DMS153 treated with DMSO at 0.1 percent for 48 hours (cell line): ENCODE data around the gene MRPS34.

ENCODE experiments used
- DNase-seq: peaks from one replicate; lab custom pipeline; 2025; ENCODE audit not compliant: unreplicated experiment; lab: John Stamatoyannopoulos, UW

Gene MRPS34

DNA sequence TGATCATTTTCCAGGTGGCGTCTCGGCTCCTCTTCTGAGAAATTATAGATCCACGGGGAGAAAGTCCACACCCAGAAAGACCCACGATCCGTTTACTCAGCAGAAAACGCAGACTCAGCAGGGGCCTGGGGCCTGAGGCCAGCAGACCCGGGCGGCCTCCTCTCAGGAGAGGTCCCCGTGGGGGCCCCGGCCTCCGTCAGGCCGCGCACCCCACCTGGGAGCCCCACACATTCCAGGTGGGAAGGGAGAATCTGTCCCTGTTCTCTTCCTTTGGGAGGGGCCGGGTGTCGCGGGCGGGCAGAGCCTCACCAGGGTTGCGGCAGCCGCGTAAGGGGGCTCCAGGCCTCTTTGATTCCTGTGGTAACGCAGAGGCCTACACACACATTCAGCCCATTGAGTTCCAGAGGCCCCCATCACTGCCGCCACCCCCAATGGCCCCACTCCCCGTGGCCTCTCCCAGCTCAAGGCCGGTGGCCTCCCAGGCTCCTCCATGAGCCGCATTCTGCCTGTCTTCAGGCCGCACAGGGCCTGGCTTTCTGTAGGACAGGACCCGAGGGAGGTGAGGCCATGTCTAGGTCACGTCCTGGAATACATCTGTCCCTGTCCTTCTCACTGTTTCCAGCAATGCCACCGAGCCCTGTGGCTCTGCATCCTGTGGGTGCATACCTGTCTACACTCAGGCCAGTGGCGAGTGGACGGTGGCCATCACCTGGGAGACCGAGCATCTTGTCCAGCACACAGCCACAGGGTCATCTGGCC, 22.2 kb upstream of the MRPS34 start:
- no peak for DNase-seq

DNA sequence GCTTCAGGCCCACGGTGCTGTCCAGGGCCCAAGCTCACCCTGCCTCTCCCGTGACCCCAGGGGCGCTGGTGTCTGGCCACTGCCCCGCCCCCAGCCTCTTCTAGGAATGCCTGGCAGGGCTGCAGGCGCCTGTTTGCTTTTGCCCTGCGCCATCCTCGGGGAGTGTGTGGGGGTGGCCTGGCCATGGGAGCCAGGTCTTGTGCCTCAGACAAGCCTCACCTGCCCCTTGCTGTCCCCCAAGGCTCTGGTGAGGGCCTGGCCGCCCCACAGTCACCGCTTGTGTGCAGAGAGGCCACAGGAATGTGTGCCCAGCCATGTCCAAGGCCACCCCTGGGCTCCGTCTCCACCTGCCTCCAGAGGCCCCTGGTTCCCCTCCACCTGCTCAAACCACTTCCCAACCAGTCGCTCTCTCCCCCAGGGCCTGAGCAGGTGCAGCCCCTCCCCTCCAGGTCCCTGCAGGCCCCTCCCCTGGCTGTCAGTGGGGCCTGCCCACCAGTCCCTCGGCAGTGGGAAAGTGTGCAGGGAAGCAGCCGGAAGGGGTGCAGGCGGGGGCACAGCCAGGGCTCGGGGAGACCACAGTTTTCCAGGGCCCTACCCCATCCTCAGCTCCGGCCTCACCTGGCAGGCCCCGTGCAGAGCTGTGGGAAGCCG, 21.4 kb upstream of the MRPS34 start:
- no peak for DNase-seq

DNA sequence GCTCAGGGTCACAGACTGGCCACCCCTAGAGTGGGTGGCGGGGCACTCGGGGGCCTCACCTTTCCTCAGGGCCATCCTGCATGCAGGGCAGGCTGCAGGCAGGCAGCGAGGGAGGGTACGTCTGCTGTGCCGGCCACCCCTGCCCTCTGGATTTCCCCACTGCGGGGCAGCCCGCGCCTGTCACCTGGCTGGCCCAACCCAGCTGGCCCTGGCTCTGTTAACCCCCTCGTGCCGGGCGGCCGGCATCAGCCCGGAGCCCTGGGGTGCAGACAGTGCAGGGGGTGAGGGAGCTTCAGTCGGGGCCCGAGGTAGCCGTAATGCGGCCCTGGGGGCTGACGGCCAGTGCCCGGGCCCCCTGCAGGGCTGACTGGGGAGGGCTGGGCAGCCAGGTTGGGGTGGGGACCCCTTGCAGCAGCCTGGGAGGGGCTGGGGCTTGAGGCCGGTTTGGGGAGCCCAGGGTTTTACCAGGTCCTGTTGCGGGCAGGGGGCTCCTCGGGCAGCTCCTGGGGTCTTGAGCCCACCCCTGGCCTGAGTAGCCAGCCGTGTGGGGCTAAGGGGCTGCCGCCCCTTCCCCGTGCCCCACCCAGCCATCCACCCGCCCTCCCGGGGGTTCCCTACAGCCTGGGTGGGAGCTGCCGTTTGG, 20.8 kb upstream of the MRPS34 start, which contains the start of gene IGFALS:
Gene IGFALS (minus strand): TSS at position 128 of the 643 bp plus-strand sequence. CDS start 53 bp downstream, at position 75.
- DNase-seq, result no peak

DNA sequence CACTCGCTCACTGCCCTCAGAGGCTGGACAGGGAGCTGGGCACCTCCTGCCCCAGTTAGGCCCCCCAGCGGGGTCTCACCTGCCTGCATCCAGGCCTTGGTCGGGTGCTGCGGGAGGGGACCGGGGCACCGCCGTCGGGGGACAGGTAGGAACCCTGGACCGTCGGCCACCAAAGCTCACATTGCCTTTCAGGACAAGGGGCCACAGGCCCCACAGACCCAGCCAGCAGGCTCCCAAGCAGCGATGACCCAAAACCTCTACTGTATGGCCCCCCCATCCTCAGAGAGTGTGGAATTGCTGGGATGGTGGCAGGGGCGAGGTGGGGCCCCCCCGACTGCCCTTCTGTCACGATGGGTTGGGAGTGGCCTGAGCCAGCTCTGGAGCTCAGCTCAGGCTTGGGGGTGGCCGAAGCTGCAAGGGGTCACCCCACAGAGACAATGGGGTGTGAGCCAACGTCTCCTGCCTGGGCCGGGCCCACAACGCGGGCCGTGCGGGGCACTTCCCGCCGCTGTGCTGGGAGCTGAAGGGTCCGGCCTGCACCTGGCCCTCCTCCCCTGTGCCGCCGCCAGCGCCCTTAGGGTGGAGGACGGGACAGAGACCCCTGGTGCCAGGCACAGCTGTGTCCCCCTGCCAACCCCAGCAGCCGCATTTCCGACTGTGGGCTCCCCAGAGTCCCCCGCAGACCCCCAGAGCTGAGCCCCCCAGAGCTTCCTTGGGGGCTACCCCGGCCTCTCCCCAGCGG, 20.1 kb upstream of the MRPS34 start:
- DNase-seq, result no peak

DNA sequence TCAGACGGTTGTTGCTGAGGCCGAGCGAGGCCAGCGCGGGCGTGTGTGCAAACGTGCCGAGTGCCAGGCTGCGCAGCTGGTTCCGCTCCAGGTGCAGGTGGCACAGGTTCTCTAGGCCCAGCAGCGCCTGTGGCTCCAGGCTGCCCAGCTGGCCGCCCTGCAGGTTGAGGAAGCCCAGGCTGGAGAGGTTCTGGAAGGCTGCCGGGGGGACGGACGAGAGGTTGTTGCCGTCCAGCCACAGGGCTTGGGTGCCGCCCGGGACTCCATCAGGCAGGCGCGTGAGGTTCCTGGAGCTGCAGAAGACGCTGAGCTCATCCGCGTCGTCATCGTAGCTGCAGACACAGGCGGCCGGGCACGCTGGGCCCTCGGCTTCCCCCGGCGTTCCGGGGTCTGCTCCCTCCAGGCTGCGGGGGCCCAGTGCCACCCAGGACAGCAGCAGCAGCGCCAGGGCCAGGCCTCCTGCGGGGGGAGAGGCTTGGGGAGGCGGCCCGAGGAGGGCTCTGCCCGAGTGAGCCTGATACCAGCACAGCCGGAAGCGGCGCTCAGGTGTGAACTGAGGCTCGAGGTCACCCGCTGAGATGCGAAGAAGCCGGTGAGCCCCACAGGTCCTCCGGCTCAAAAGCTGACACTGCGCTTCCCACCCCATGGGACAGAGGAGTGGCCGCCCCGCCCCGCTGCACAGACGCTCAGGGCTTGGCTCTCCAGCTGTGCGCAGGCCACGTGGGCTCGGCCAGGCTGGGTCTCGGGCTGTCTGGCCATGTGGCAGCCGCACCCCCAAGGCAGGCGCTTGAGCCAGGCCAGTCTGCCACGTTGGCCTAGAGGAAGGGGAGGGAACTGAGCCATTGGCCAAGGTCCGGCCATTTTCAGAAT, 19.2 kb upstream of the MRPS34 start:
- no peak for DNase-seq

DNA sequence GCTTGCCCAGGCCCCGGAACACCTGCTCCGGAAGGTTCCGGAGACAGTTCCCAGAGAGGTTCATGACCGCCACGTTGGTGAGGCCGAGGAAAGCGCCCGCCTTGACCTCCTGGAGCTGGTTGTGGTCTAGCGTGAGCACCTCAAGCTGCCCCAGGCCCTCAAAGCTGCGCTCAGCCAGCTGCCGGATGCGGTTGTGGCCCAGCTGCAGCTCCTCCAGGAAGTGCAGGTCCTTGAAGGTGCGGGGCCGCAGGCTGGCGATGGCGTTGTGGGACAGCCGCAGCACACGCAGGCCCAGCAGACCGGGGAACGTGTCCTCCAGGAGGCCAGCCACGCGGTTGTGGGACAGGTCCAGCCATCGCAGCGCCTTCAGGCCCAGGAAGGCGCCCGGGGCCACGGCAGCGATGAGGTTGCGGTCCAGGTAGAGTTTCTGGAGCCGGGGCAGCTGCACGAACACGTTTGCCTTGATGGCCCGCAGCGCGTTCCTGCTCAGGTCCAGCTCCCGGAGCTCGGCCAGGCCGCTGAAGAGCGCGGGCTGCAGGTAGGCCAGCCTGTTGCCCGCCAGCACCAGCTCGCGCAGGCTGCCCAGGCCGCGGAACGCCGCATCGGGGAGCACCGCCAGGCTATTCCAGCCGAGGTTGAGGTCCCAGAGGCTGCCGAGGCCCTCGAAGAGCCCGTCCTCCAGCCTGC, 18.5 kb upstream of the MRPS34 start:
- DNase-seq, result no peak

DNA sequence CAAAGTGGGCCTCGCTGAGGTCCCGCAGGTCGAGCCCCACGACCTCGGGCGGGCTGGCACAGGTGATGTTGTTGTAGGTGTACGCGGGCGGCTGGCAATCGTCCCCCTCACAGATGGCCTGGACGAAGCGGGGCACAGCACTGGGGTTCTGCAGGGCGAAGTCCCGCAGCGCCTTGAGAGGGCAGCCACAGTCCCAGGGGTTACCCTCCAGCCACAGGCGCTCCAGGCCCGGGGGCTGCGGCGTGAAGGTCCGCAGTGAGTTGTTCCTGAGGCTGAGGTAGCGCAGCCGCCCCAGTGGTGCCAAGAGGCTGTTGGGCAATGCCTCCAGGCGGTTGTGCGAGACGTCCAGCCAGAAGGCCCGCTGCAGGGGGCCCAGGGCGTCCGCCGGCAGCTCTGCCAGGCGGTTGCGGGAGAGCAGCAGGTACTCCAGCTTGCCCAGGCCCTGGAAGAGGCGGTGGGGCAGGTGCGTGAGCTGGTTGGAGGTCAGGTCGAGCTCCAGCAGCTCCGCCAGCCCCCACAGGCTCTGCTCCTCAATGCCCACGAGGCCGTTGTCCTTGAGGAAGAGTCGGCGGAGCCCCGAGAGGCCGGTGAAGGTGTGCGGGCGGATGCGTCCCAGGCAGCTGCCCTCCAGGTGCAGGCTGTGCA, 17.8 kb upstream of the MRPS34 start:
- DNase-seq, result no peak

DNA sequence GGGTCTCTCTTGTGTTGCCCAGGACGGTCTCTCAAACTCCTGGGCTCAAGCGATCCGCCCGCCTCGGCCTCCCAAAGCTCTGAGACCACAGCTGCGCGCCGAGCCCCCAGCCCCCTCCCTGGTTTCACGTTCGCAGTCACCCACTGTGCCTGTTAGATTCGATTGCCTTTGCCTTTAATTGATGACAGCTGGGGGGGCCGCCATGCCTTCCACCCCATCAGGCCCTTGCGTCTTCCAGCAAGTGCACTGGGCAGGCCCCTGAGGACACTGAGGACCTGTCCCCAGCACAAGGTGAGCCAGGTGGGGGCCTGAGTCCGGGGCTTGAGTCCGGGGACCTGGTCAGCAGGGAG, 17.3 kb upstream of the MRPS34 start:
- DNase-seq, result no peak

DNA sequence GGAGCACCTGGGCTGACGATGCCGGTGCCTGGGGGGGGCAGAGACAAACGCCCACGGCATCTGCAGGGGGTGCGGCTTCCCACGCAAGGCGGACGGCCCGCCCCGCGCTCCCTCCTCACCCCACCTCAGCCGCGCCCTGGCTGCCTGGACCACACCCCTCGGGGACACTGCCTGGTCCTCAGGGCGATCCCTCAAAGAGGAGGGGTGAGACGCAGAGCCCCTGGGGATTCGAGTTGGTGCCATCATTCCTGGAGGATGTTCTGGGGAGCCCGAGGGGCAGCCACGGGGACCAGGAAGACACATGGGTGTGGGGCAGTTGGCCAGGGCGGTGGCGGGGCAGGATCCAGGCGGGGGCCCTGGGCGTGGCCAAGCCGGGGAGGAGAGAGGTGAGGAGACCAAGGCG, 16.7 kb upstream of the MRPS34 start:
- DNase-seq, result no peak

DNA sequence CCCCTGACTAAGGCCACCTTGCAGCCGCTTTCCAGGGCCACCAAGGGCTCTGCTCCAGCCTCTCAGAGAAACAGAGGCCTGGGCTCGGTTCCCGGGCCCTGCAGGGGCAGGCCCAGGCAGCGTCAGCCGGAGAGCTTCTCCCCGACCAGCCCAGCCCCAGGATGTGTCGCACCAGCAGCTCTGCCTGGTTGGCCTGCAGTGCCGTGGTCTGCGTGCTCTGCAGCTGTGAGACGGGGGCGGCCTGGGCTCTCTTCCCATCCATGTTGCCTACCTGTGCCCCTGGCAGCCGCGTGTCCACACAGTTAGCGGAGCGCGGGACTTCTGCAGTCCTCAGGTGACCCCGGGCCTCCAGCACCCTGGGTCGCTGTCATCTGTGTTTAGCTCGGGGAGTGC, 15.8 kb upstream of the MRPS34 start:
- DNase-seq, result no peak

DNA sequence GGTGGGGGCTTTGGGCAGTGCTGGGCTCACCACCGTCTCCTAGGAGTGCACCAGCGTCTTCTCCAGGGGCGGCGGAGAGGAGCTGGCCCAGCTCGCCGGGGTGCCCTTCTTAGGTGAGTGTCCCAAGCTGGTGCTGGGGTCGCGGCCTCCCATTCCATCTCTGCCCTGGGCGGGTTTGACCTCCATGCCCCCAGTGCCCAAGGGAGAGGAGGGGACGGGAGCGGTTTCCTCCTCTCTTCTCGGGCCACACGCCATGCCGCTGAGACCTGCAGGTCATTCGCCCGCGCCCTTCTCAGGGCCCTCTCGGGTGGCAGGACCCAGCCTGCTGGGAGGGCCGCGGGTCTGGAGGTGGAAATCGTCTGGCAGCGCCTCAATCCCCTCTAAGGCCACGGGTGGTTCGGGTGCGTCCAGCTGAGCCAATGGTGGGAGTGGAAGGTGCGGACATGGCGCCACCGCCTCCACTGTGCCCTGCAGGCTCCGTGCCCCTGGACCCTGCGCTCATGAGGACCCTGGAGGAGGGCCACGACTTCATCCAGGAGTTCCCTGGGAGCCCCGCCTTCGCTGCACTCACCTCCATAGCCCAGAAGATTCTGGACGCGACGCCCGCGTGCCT, 15.3 kb upstream of the MRPS34 start:
- DNase-seq, result no peak

DNA sequence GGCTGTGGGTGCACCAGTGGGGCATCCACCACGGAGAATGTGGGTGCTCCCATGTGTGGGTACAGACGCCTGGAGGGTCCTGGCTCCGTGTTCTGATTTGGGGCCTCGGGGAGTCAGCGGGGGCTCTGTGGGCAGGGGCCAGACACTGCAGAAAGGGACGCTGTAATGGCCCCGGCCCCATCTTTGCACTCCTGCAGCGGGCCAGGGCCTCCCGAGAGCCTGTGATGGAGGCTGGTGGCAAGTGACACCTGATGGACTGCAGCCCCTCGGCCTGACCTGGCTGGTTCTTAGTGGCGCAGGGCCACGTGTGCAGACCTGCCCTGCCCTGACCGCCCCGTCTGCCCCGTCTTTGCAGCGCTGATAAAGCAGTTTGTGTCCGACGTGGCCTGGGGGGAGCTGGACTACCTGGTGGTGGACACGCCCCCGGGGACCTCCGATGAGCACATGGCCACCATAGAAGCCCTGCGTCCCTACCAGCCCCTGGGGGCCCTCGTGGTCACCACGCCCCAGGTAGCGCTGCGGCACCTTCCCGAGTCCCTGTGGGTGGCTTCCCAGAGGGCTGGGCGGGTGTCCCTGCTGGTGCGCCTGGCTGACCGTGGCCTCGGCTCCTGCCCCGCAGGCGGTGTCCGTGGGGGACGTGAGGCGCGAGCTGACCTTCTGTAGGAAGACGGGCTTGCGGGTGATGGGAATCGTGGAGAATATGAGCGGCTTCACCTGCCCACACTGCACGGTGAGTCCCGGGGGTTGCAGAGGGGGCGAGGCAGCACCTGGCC, 14.6 kb upstream of the MRPS34 start:
- DNase-seq, result no peak

DNA sequence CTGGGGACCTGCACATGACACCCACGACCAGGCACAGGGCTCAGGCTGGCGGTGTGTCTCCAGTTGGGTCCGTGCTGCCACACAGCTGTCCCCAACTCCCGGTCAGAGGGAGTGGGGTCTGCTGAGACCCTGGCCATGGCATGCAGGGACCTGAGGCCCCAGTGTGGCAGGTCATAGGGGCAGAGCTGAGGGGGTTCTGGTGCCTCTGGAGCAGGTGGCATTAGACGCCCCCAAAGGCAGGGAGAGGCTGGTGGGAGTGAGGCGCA, 14.1 kb upstream of the MRPS34 start:
- DNase-seq, result no peak

DNA sequence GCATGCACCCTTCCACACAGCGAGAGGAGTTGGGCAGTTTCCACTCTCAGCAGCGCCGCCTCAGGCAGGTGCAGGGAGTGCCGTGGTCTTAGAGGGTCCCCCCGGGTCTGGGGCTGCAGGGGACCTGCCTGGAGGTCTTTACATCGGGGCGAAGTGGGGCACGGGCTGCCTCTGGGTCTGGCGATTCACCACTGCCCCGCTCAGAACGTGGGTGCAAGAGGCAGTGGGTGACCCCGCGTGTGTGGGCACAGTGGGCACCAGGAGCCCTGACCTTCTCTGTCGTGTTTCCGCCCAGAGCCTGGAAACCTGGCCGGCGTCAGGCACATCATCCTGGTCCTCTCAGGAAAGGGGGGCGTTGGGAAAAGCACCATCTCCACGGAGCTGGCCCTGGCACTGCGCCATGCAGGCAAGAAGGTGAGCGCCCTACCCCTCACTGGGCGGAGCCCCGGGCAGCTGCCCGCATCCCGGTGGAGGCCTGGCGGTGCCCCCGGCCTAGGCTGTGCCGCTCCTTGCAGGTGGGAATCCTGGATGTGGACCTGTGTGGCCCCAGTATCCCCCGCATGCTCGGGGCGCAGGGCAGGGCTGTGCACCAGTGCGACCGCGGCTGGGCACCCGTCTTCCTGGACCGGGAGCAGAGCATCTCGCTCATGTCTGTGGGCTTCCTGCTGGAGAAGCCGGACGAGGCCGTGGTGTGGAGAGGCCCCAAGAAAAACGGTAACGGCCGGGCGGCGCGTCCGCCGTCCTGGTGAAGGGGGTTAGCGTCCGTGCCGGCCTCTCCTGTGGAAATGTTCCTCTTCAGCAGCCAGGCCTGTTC, 13.5 kb upstream of the MRPS34 start:
- no peak for DNase-seq

DNA sequence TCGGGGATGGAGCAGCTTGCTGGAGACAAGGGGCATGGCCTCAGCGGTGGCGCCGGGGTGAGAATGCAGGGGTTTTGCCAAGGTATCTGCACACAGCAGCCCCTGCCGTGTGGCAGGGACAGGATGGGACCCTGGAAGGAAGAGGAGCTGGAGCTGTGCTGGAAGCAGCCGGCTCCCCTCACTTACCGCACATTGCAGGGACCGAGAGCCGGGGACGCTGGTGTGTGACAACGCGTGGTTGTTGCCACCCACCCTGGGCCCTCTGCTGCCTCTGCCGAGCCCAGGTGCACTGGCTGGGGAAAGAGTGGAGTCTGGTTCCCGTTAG, 12.9 kb upstream of the MRPS34 start:
- DNase-seq, result no peak

DNA sequence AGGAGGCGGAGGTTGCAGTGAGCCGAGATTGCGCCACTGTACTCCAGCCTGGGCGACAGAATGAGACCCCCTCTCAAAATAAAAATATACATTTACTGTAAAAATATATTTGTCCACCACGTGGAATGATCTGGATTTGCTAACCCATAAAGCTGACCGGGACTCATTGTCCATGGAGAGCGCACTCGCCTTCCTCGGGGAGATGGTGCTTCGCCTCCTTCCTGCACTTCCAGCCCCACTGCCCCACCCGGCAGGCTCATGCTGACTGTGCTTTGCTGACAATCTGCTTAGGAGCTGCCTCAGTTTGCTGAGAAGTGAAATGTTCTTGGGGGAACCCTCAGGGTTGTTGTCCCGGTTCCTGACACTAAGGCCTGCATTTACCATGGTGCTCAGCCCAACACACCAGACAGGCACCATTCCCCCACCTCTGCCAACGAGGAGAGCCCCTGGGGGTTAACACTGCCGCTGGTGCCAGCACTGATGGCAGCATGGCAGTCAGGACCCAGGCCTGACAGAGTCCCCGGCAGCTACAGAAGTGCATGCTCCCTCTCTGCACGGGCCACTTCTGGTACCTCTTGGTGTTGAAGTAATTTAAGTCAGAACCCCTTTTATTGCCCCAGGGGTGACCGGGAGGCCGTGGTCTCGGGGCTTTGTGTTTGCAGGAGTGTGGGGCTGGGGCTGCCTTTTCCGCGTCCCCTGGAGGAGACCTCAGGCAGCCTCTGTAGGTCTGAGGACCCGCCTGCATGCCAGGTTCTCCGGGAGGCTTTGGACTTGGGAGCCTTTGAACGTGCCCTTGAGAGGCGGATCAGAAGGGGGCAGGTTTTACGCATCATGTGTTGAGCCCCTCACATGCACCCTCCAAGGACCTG, 12.3 kb upstream of the MRPS34 start:
- no peak for DNase-seq
